Left cardiac atrium (tissue), 4 donors: Measurements from ENCODE around the gene SPECC1. TPM values are rescaled to one million over a fixed set of nuclear protein-coding genes. Genes with fewer than 3 reads are reported as not detected.
"Not testable (repeated sequence)": the region's sequence is repeated elsewhere in the genome, so short reads cannot be mapped to it uniquely, and the experiment has no call there.

ENCODE experiments used
- ATAC-seq, 2 donors: fragments of 200-7000 bp; cut with Tn5 transposase; one replicate each; pipeline ENCODE4 v1.9.1; 2020; ENCODE audit warnings: mild to moderate bottlenecking in 2 of 2, moderate library complexity in 2 of 2
- DNase-seq: peaks from one replicate; pipeline ENCODE4 v3.0.0-alpha.2; 2020
- intact Hi-C, 2 donors: fragments of 100-400 bp; cut with DNase I; formaldehyde crosslinking; loops; one replicate each; pipeline versions ENCODE4 v1.14.1 to v1.15.1; 2022 to 2023
- total RNA-seq, 2 donors: library from RNA; stranded (reverse); fragmentation: NEBNext Ultra II Directional; extraction: Animal tissue kit (Norgen Biotek cat#: 25700); gene quantifications; one replicate each; pipeline ENCODE4 v1.2.1, GENCODE V29; 2021
- donor health status: DM: no; HTN: yes; CAD: no.
- donor health status: DM: no; HTN: yes; CAD: no; lungs with severe emphysema.
- donor health status: DM: yes; HTN: yes; CAD: no.
- donor health status: Dilated cardiomyopathy.

The SPECC1 gene
- total RNA-seq, 2 donors from 2014 or later: 12.6 to 14.2 TPM

DNA sequence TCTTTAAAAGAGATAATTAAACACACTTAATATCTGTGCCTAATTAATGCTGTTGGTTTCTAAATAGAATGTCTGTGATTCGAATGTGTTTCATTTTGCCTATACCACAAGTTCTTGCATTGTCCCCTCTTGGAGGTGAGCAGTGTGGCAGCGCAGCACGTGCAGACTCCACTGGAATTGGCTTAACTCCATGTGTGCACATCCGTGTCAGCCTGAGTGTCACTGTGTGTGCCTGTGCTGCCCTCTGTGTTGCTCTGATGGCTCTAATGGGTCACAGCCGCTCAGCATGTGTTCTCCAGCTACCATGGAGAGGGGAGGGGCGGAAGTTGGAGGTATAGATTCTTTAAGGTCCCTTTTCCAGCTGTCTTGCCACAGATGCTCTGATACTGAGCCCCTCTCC, 226.6 kb downstream of the SPECC1 start:
- DNase-seq (no peak), ATAC-seq (no peak)
- intact Hi-C loops: loop anchor here in 1 of 2 donors (10.0 kb wide), 1 partner anchor 79 kb away; no protein-coding TSS in a partner anchor

GRCh38 chr17:20236578-20237227, 227.5 kb downstream of the SPECC1 start:
- DNase-seq: no peak
- intact Hi-C loops: loop anchor here in 1 of 2 donors (10.0 kb wide), 1 partner anchor 78 kb away; no protein-coding TSS in a partner anchor

GRCh38 chr17:20239776-20240175, 230.6 kb downstream of the SPECC1 start:
- not testable (repeated sequence) for DNase-seq

More at GRCh38 chr17:20236578-20237227, 227.5 kb downstream of the SPECC1 start:
- ATAC-seq: peak in 1 of 2 donors; percentile 92

GRCh38 chr17:20241855-20242254, 232.7 kb downstream of the SPECC1 start:
- DNase-seq: no peak
- ATAC-seq: no peak
- intact Hi-C loops: no loop called here

More at GRCh38 chr17:20239776-20240175, 230.6 kb downstream of the SPECC1 start:
- intact Hi-C loops: loop anchor here in 1 of 2 donors (10.0 kb wide), 1 partner anchor 75 kb away; no protein-coding TSS in a partner anchor
- ATAC-seq: not testable (repeated sequence)

GRCh38 chr17:20242271-20242670, 233.1 kb downstream of the SPECC1 start:
- DNase-seq (no peak), ATAC-seq (no peak)
- intact Hi-C loops: no loop called here

DNA sequence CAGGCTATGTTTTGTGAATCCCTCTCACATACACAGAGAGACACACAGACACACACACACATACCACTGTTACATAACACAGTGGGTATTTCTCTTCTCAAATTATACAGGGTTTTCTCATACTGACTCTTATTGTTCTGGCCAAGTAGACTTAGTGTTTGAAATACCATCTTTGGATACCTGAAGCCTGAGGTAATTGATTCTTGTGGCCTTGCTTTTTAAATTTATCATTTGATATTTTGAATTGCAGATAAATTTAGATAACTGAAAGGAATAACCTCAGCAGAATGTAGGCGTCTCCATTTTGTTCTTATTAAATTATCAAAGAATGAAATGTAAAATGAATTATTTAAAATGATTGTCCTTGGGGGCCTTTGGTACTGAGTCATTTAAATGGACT, 234.4 kb downstream of the SPECC1 start:
- no peak for ATAC-seq

DNA sequence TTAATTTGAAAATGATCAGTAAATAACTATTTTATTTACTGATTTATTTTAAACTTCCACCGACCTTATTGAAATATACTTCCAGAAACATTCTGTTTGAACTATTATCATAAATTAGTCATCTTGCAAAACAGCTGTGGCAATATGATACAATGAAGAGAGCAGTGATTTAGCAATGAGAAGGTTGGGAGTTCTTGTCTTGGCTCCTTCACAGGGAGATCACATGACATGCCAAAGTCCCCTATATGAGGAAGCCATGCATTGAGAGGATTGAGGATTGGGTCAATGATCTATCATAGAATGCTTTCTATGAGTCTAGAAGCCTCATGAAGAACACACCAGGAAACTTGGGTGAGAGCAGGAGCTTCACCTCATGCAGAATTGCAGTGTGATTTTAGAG, 235.5 kb downstream of the SPECC1 start:
- DNase-seq (no peak), ATAC-seq (no peak)
- intact Hi-C loops: no loop called here

More for the DNA sequence above, 234.4 kb downstream of the SPECC1 start:
- intact Hi-C loops: no loop called here
- no peak for DNase-seq

DNA sequence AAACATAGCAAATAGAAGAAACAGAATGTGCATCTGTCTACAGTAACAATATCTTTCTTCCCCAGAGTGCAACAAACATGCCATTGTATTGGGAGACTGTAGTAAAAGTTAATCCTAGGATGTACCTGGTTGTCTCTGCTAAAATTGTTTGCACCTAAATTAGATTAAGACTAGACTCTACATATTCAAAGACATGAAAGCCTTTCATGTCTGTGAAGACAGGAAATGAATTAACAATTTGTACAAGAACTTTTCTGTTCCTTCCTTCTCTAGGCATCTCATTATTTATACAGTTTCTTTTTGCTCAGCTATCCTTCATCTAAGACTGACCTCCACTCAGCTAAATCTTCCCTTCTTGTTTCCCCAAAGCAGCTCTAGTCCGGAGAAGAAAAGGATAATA, 237.5 kb downstream of the SPECC1 start:
- no peak for DNase-seq
- no peak for ATAC-seq
- intact Hi-C loops: no loop called here

- no peak for ATAC-seq
- no peak for DNase-seq
- intact Hi-C loops: no loop called here
Observed at GRCh38 chr17:20253323-20253722, 244.2 kb downstream of the SPECC1 start.

- intact Hi-C loops: no loop called here
- ATAC-seq (no peak), DNase-seq (no peak)
Observed at GRCh38 chr17:20254541-20254940, 245.4 kb downstream of the SPECC1 start.

DNA sequence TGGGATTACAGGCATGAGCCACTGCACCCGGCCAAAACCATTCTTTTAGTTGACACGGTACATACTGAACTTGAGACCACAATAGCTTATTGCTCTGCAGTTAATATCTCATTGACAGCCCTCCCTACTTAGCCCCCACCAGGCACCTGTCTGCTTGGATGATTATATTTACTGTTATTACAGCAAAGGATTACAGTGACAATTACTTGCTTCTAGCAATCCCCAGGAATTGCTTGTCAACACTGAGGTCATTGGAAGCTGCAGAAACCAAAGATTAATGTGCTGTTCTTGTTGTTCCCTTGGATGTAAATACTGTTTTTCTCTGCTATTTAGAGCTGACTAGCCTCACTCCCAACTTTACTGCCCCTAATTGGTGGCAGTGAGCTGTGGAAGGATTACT, 247.0 kb downstream of the SPECC1 start:
- intact Hi-C loops: no loop called here
- DNase-seq (no peak), ATAC-seq (no peak)

DNA sequence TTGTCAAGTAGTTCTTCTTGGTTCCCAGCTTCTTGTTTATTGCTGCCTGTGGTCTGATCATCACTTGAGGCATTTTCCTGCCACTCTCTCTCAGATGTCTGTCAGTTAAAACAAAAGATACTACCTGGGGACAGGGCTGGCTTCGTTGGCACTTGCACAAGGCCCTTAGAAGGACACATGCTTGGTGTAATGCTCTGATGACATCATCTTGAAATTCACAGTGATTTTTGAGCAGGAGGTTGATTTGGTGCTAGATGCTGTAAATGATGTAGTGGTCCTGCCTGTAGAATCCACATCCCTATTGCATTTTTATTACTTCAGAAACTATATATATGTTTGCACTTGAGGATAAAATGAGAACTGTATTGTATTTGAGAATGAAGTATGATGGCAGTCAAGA, 247.8 kb downstream of the SPECC1 start:
- intact Hi-C loops: no loop called here
- DNase-seq (no peak), ATAC-seq (no peak)

DNA sequence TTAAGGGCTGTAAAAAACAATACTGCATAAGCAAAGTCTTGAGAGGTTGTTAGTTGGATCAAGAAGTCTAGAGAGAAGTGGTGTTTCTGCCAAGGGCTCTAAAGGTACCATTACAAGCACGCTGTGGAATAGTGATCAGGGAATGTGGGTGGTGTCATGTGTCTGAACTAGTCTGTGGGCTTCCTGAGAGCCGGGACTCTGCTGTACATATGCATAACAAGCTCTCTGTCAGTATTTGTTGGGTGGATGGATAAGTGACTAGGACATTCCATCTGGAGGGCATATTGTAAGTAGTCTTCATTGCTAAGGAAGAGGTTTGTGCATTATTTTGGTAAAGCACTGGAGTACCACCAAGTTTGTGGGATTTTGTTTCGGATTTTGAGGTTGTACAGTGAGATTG, 248.6 kb downstream of the SPECC1 start:
- no peak for DNase-seq
- intact Hi-C loops: no loop called here
- no peak for ATAC-seq

GRCh38 chr17:20259668-20260067, 250.5 kb downstream of the SPECC1 start:
- intact Hi-C loops: no loop called here
- no peak for ATAC-seq
- DNase-seq: no peak

GRCh38 chr17:20260268-20260667, 251.1 kb downstream of the SPECC1 start:
- DNase-seq (no peak), ATAC-seq (no peak)
- intact Hi-C loops: no loop called here

DNA sequence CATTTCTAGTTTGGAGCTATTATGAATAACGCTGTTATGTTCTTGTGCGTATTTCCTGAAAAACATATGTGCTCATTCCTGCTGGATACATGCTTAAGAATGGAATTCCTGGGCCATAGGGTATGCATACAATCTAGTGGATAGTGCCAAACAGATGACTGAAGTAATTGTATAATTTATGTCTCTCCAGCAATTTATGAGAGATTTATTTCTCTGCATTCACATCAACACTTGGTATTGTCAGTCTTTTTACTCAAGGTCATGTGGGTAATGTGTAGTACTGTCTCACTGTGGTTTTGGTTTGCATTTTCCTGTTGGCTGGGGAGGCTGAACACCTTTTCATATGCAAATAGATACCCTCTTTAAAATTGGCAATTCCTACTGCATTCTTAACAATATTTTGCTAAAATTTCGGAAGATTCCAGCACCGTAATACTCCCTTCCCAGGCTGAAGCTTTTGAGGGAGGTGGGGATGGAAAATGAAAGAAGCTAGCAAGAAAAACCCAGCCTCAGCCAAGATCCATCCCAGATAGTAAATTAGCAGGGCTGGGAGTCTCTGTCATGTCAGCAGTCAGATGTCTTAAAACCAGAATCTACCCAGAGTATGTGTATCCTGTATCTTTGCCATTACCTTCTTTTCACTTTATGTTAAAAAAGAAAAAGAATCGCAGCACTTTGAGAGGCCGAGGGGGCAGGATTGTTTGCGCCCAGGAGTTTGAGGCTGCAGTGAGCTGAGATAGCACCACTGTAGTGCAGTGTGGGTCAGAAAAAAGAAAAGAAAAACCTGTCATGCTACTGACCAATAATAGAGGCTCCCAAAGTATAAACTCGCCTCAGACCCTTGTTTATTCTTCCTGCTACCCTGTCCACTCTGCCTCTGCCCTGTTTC, 253.3 kb downstream of the SPECC1 start:
- intact Hi-C loops: no loop called here
- DNase-seq (no peak), ATAC-seq (no peak)

DNA sequence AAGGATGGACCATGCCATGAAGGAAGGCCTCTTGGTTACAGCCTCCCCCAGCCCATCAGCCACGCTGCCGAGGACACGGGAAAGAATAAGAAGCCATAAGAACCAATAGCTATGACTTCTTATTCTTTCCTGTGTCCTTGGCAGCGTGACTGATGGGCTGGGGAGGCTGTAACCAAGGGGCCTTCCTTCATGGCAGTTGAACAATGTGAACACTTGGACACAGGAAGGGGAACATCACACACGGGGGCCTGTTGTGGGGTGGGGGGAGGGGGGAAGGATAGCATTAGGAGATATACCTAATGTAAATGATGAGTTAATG, 253.9 kb downstream of the SPECC1 start:
- ATAC-seq, DNase-seq, intact Hi-C loops: not testable (repeated sequence)

GRCh38 chr17:20263595-20263994, 254.4 kb downstream of the SPECC1 start:
- intact Hi-C loops: no loop called here
- DNase-seq (no peak), ATAC-seq (no peak)

DNA sequence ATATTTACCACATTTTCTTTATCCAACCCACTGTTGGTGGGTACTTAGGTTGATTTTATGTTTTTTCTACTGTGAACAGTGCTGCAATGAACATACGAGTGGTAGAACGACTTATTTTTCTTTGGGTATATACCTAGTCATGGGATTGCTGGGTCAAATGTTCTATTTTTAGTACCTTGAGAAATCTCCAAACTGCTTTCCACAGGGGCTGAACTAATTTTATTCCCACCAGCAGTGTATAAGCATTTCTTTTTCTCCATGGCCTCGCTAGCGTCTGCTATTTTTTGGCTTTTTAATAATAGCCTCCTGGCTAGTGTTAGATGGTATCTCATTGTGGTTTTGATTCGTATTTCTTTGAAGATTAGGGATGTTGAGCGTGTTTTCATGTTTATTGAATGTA, 255.8 kb downstream of the SPECC1 start:
- intact Hi-C loops: no loop called here
- no peak for DNase-seq
- ATAC-seq: no peak

DNA sequence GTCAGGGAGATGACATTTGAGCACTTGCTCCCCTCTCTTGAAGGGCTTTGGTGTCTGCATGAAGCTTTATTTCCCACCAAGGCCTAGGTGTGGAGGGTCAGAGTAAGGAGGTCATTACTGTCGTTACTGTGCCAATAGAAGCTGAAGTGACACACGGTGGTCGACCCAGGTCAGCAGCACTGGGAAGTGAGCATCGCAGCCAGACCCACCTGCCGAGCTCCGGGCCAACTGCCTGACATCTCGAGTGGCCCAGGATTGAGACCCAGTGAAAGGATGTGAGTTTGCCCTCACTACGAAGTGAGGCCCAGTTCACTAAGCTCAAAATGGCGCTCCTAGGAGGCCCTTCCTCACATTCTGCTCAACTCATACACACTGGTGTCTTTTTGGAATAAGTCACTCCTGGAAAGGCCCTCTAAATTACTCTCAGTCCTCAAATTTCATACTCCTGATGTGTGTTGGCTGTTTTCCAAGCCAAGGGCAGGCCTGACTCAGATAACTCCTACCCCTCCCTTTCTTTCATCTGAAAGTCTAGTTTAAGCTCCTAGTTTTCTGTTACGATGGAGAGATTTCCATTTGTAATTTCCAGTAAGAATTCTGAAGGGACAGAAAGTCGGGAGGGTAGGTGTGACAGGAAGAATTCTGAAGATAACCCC, 257.8 kb downstream of the SPECC1 start:
- intact Hi-C loops: no loop called here
- ATAC-seq: peak in 1 of 2 donors; percentile 62

More for the DNA sequence above, 257.8 kb downstream of the SPECC1 start:
- no peak for DNase-seq
